GM21360 (cell line): Measurements from ENCODE around the gene MPV17.
"Not testable (repeated sequence)": the region's sequence is repeated elsewhere in the genome, so short reads cannot be mapped to it uniquely, and the experiment has no call there.

ENCODE experiments used
- ATAC-seq: cut with Tn5 transposase; IDR thresholded peaks from one replicate; pipeline ENCODE4 v1.9.1; 2021; ENCODE audit warnings: mild to moderate bottlenecking, moderate library complexity; ENCODE audit not compliant: unreplicated experiment

Gene MPV17

DNA sequence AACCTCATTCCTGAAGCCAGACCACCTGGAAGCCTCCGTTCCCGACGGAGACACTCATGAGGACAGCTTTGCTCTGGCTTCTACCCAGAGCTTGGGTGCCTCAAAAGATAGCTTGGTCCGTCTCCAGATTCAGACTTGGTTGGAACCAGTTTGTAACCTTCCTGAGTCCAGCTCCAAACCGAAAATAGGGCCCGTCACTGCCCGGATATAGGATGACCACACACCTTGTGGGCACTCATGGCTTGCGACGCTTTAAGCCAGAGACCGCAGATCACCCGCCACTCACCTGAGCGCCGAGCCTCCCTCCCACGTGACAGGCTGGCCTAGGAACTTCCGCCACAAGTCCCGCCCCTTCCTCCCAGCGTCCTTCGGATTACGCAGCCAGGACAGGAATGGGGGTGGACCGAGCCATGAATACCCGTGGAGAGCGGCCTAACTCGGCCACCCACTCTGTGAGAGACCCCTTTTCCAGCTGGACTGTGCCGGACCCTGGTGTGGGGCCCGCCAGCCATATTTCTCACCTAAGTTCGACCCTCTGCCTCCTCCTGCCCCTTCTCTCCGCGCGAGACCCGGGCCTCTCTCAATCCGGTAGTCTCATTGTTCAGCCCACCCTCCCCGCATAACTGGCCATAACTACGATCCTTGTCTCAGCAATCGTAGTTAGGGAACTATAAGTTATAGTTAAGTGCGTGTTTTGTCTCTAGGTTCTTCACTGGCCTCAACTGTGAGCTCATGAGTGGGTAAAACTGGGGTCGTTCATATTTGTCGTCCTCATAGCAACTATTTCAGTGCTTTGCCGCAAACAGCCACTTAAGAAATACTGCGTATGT lies at the start of gene MPV17:
TSS of gene MPV17 (minus strand) at position 332 of the 830 bp plus-strand sequence. CDS start 580 bp downstream, outside the sequence.
- peak; percentile 82 for ATAC-seq

- ATAC-seq: peak; percentile 22
Measured at GRCh38 chr2:27370816-27371620, 48.1 kb upstream of the MPV17 start.

DNA sequence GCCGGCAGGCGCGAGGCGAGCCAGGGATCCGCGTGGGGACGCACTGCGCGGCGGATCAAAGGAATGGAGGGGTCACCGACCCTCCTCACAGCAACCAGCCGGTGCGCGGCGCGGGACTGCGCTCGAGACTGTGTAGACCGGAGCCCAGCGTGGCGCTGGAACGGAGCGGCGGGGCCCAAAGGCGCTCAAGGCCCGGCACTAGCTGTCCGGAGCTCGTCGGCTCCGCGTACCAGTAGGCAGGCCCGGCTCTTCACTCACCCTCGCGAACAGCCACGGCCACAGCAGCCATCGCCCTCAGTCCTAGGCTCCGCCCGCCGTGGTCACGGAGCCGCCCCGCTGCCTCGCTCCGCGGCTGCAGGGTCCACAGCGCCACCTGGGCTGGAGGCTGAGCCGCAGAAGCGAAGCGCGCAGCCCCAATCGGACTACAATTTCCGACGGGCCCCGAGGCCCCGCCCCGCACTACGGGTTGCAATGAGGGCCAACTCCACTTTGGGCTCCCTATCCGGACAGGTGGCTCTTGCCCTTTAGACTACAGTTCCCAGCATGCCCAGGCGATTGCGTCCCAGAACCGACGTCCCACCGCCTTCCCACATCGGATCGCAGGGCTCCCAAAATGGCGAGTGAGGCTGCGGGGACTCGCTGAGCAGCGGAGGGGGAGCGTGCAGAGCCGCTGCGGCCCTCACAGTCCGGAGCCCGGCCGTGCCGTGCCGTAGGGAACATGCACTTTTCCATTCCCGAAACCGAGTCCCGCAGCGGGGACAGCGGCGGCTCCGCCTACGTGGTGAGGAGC lies 47.3 kb upstream of the MPV17 start, which contains the start of the genes EIF2B4 and SNX17:
TSS of gene EIF2B4 (minus strand) at position 313 of the 790 bp plus-strand sequence. CDS start at position 289, 24 bp downstream.
TSS of gene SNX17 (plus strand) at position 591 of the 790 bp plus-strand sequence. CDS start at position 719, 128 bp downstream.
- peak; percentile 88 for ATAC-seq

DNA sequence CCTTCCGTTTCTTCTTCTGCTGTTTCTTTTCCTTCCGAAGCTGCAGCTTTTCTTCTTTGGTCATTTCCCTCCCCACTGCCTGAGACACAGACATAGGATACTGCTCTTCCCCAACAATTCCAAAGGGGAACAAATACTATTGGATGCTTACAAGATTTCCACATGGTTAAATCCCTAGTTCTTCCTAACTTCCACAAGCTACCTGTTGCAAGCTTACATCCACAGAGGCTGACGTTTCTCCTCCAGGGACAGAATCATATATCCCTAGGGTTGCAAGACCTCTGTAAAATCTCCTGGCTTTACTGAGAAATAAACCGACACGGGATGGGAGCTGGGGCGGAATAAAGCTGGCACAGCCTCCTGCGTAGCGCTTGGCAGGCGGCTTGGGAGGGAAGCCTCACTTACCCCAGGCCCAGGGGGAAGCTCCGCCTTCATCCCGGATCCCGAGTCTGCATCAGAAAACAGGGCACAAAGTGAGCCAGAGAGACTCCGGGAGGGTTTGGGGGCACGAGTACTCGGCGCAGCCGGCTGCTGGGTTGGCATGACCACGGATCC lies 46.7 kb upstream of the MPV17 start:
- no peak for ATAC-seq

DNA sequence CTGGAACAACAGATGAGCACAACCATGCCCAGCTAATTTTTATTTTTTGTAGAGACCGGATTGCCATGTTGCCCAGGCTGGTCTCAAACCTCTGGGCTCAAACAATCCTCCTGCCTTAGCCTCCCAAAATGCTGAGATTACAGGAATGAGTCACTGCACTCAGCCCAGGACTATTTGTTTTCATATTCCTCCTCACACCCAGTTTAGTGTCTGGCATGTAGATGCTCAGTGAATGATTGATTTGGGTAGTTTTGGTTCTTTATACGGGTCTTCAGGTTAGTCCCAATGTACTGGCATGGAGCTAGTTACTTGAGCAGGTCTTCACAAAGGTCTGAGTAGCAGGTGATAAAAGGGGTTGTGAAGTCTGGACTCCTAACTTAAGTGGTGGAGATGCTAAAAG lies 41.0 kb upstream of the MPV17 start:
- no peak for ATAC-seq

DNA sequence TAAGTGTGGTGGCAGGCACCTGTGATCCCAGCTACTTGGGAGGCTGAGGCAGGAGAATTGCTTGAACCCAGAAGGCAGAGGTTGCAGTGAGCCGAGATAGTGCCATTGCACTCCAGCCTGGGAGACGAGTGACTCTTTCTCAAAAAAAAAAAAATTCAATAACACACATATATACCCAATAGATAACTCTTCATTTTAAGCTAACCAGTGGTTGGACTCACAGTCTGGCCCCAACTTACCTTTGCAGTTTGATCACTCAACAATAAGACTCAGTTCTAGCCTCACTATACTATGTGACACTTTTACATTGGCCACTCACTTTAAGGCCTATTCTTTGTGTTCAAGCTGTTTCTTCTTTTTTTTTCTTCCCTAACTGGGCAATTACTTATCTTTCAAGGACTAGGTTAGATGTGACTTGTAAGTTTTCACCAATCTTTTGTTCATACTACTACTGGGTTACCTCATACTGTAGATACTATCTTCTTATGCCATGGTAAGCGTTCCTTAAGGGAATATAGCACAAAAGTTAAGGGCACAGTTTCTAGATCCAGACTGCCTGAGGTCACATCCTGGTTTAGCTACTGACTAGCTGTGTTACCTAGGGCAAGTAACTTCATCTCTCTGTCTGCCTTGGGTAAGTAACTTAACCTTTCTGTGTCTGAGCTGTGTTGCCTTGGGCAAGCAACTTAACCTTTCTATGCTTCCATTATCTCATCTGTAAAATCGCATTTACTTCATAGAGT lies 40.0 kb upstream of the MPV17 start:
- ATAC-seq: no peak

DNA sequence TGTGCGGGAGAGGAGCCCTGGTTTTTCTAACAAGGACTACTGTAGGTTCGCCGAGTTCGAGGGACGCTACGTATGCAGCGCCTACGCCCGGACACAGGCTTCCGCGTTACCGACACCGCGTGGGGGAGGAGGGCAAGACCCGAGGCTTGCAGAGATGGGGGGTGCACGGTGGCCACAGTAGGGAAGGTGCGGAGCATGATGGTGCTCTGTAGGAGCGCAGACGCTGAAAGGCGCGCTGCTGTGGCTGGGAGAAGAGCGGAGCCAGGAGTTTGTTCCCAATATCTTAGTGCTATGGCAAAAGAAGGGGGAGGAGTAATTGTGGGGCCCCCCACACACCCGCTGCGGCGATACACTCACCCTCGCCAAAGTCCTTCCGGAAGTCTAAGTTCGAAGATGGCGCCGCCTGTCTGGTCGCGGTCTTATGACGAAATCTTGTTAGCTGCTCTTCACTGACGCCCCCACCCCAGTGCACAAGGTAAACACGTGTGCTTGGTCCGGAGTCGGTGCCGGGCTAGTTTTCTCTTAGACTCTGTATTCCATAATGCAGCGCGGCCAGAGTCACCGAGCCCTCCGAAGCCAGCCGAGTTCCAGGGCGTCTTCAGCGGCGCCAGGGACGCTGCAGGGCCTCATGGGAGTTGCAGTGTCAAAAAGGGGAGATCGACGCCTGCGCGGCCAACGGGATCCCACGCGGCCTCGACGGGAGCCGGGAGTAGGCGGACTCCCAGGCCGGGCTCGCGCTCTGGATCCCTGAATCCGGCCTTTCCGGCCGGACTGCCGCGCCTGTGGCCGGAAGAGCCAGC lies 33.7 kb upstream of the MPV17 start, which contains the start of gene GTF3C2:
TSS of gene GTF3C2 (minus strand) at position 383 of the 800 bp plus-strand sequence. CDS start 13,210 bp downstream, outside the sequence.
- ATAC-seq: peak; percentile 68

GRCh38 chr2:27356056-27356381 lies 33.1 kb upstream of the MPV17 start:
- peak; percentile 38 for ATAC-seq

- no peak for ATAC-seq
Measured at GRCh38 chr2:27354597-27354927, 31.7 kb upstream of the MPV17 start.

DNA sequence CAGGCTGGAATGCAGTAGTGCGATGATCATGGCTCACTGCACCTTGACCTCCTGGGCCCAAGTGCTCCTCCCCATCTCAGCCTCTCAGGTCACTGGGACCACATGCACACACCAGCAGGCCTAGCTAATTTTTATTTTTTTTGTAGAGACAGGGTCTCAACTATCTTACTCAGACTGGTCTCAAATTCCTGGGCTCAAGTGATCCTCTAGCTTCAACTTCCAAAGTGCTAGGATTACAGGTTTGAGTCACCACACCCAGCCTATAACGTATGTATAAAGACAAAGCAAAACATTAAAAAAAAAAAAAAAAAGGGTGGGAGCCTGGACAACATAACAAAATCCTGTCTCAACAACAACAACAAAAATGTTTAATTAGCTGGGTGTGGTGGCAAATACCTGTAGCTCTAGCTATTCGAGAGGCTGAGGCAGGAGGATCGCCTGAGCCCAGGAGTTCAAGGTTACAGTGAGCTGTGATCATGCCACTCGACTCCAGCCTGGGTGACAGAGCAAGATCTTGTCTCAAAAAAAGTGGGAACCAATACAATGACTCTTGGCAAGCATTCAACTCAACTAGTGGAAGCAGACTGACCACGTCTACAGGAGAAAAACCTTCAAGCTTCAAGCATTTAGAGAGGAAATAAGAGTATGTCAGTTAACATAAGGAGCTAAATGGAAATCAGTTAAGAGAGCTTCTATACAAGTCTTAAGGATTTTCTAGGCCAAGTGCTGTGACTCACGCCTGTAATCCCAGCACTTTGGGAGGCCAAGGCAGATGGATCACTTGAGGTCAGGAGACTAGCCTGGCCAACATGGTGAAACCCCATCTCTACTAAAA lies 31.1 kb upstream of the MPV17 start:
- no peak for ATAC-seq

DNA sequence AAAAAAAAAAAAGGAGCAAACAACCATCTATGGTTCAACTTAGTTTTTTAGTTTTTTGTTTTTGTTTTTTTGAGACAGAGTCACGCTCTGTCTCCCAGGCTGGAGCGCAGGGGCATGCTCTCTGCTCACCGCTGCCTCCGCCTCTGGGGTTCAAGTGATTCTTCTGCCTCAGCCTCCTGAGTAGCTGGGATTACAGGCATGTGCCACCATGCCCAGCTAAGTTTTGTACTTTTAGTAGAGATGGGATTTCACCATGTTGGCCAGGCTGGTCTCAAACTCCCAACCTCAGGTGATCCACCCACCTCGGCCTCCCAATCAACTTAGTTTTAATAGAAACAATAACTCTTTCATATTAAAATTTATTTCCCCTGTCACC lies 30.5 kb upstream of the MPV17 start:
- not testable (repeated sequence) for ATAC-seq

DNA sequence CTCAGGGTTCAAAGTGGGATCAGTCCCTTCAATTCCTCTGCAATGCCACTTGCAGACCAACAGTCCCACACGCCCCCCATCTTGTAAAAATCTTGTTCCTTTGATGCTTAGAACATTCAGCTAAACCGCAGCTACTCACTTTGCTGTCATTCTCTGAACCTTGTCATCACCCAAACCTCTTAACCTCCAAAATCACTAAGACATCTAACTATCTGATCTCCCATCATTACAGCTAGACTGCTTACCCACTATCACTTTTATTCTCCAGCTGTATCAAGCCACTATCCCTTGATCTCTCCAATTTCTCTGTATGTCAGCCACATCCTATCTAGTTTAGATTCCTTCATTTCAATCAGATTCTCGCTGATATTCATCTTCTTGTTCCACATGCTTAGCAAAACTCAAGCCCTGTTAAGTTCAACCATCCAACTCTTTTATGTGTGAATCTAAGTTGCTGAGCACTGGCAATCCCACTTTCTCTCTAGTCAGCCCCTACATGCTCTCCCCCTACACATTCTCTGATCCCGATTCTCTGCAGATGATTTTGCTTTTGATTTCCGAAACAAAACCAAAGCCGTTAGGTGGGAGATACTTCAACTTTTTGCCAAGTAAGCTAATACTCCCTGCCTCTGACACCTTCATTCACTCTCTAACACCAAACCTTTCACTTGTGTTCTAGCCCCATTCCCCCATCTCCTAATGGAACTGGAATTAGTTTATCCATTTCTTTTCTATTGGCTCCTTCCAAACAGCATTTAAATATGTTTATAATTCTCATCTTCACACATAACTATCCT lies 29.1 kb upstream of the MPV17 start:
- ATAC-seq: no peak

GRCh38 chr2:27350106-27350693 lies 27.3 kb upstream of the MPV17 start:
- ATAC-seq: no peak

GRCh38 chr2:27347641-27348040 lies 24.7 kb upstream of the MPV17 start:
- no peak for ATAC-seq

GRCh38 chr2:27336173-27336572 lies 13.3 kb upstream of the MPV17 start:
- ATAC-seq: no peak

DNA sequence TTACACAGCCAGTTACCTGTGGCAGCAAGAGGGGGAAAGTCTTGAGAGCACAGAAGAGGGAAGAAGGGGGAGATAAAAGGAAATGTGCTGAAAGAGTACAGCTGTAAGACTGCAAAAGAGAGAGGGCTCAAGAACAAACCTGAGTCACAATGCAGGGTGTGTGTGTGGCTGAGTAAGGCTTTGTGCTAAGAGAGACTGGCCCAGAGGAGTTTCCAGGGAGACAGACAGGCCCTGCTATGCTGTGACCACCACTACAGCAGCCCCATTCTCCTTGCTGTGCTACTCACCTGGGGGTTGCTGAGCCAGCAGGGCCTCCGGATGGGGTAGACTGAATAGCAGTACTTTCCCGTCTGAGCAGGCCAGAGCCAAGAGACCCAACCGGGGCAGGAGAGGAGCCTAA lies 12.4 kb upstream of the MPV17 start:
- no peak for ATAC-seq

- no peak for ATAC-seq
Measured at GRCh38 chr2:27324720-27325119, 1.8 kb upstream of the MPV17 start.
